ENCODE measurements around the gene ICE1.

ICE1 gene, protein sequence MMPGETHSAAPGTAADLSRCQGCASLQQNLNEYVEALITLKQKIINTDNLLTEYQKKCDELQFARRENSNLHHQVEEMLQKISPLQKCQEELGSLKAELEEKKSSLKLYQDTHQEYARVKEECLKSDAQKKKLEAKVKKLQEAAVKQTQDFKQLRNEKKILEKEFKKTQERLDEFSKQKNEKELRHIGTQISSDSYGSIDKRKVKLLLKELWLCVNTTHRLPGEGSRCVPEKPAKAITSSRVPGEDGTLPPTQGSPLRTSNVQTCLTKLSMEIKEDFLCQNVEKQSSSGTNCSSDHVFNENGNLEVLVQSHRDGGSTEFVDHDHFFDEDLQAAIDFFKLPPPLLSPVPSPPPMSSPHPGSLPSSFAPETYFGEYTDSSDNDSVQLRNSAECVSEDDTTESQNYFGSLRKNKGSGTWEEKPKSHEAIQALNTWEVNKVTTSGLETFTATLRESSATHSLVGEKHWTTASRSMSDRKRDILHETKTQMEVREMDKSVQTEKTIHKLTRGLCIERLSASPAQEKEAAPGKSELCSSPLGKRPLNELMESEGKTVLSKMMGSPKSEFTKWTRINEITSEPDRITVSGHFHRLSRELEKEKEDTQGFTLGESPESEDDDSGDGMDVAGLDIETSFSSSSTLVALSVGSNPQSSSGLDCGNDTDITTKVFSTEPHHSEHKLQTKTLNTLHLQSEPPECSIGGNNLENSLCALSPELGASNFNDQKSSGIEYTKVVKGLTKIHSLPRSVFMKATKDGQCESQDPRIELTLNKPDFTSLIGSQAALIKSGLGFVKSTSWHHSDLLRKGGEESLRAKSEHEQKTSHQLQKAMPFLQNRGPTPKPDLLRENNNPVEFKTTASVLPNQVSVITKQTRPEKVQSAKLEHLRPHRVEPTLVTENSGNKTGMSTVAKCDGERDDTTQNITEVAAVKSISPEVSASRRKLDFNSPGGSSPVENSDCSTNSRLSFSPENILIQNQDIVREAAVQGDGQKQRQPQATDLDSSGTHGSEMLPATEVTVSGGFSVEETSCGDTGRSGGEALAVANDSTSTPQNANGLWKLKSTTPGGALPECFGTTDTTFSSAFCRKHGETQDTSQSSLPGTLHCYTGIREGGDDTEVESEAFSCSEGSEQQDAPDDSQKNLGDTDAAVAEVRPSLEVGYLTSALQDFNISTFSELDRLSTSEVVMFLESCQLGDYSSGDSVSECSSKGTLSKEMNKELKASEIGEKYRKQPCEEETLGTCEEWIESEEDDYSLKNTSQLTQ (N-terminal part only)

DNA sequence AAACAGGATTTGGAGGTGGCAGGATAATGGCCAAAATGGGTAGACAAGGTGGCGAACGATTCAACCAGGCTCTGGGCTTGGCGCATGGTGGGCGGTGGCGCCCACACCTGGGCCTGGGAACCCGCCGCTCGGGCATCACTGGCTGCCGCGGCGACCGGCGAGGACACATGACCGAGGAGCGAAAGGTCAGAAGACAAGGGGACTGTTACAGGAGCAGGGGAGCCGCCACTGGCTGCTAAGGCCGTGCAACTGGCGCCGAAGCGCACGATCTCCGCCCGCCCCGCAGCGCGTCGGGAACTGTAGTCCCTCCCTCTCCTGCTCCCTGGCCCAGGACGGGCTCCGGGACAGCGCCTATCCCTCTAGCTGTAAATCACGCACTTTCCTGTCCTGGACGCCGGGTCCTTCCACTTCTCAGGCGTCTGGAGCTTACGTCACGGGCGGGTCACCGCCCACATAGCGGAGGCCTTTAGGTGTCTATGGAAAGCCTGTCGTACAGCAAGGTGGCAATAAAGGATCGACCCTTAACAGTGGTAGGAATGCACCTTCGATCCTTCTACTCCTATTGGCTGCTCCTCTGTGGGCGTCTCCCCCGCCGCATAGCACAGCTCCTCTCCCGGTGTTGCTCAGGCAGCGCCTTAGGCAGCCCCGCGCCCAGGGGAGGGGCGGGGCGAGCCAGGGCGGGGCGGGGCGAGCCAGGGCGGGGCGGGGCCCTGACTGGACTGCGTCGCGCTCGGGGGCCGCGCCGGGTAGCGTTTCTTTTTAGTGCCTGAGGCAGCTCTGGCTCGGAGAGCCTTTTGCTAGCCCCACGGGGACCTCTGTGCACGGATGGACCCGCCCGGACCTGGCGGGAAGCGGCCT lies at the start of gene ICE1:
TSS of gene ICE1 (plus strand) at position 717 of the 858 bp plus-strand sequence. CDS start 239 bp downstream, outside the sequence.
- peak; percentile 92 for DNase-seq (ENCODE audit: low spot score)
- TF ChIP-seq, protein P1, sequence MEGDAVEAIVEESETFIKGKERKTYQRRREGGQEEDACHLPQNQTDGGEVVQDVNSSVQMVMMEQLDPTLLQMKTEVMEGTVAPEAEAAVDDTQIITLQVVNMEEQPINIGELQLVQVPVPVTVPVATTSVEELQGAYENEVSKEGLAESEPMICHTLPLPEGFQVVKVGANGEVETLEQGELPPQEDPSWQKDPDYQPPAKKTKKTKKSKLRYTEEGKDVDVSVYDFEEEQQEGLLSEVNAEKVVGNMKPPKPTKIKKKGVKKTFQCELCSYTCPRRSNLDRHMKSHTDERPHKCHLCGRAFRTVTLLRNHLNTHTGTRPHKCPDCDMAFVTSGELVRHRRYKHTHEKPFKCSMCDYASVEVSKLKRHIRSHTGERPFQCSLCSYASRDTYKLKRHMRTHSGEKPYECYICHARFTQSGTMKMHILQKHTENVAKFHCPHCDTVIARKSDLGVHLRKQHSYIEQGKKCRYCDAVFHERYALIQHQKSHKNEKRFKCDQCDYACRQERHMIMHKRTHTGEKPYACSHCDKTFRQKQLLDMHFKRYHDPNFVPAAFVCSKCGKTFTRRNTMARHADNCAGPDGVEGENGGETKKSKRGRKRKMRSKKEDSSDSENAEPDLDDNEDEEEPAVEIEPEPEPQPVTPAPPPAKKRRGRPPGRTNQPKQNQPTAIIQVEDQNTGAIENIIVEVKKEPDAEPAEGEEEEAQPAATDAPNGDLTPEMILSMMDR (IDR thresholded peaks at IDR 0.05; ENCODE audit: borderline replicate concordance, control extremely low read depth, extremely low read depth, insufficient read depth, missing control alignments): no peak
- in situ Hi-C loops (cut with MboI; ENCODE audit: low sequenced_read_pairs, unreplicated experiment): loop anchor here (25.0 kb wide), 1 partner anchor 535 kb away; no protein-coding TSS in a partner anchor

DNA sequence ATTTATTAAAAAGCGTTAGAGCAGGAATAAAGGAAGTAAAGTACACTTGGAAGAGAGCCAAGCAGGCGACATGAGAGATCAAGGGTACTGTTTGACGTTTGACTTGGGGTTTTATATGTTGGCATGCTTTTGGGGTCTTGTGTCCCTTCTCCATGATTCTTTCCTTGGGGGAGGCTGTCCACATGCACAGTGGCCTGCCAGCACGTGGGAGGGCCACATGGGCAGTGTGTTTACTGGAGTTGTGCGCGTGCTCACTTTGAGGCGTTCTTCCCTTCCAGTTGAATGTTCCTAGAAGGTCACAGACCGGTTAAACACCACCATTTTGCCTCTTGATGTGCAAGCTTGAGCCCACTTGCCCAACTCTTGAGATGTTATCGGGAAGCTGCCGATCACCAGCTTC lies 49.5 kb upstream of the ICE1 start:
- in situ Hi-C loops (cut with MboI; ENCODE audit: low sequenced_read_pairs, unreplicated experiment): no loop called here
- DNase-seq (ENCODE audit: low spot score): no peak
- TF ChIP-seq, protein P1 (IDR thresholded peaks at IDR 0.05; ENCODE audit: borderline replicate concordance, control extremely low read depth, extremely low read depth, insufficient read depth, missing control alignments): no peak

DNA sequence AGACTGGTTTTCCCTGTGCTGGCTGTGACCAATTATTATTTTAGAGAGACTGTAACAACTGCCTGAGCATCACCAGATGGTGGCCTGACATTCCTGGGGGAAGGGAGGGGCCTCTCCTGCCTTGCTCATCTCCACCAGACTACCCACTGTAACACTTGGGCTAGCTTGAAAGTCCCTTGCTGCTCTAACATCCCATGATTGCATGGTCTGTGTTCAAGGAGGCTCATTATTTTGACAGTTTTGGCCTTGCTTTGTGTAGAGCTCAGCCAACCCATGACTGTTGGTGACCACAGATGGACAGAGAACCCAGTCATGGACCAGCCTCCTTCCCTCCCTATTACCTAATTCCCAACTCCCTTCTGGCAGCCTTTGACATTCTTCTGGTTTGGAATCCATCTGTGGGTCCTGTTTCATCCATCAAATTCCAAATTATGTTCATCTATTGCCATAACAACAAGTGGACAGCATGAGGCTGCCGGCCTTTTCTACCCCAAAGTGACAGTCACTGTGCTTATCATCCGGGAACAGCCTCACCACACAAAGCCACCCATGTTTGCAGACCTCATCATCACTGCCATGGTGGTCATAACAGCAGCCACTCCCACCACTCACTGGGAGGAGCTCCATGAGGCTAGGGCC lies 49.0 kb upstream of the ICE1 start:
- no peak for DNase-seq (ENCODE audit: low spot score)
- TF ChIP-seq, protein P1 (IDR thresholded peaks at IDR 0.05; ENCODE audit: borderline replicate concordance, control extremely low read depth, extremely low read depth, insufficient read depth, missing control alignments): no peak
- in situ Hi-C loops (cut with MboI; ENCODE audit: low sequenced_read_pairs, unreplicated experiment): no loop called here

DNA sequence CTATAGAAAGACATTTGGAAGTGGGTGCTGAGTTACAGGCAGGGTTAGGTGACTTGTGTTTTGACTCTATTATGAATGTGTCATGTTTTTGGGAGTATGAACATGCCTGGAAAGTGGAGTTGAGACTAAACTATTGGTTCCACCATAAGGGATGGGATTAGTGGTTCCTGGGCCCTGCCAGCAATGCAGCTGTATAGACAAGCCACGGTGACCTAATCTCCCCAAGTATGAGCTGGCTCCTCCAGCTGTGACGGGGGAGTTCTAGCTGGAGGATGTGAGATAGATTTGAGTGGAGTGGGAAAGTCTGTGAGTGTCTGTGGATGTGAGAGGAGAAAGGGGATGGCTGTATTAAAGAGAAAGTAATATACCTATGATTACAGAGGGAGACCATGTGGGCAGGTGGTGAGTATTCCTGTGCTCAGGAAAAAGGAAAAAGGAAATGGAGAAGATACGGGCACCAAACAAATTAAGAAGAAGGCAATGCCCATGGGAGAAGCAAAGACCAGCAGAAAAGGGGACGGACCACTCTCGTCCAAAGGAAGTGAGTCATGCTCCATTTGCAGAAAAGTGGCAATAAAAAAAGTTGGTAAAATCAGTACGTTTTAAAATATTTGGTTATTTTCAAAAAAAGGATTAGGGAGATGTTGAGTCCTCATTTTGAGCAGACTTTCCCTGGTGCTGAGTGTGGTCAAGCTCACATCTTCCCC lies 48.3 kb upstream of the ICE1 start:
- no peak for DNase-seq (ENCODE audit: low spot score)
- TF ChIP-seq, protein P1 (IDR thresholded peaks at IDR 0.05; ENCODE audit: borderline replicate concordance, control extremely low read depth, extremely low read depth, insufficient read depth, missing control alignments): no peak
- in situ Hi-C loops (cut with MboI; ENCODE audit: low sequenced_read_pairs, unreplicated experiment): no loop called here

DNA sequence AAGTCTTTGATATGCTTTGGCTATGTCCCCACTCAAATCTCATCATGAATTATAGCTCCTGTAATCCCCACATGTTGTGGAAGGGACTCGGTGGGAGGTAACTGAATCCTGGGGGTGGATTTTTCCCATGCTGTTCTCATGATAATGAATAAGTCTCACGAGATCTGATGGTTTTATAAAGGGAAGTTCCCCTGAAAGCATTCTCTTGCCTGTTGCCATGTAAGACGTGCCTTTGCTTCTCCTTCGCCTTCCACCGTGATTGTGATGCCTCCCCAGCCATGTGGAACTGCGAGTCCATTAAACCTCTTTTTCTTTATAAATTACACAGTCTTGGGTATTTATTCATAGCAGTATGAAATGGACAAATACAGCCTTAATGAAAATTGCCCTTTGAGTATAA lies 44.7 kb upstream of the ICE1 start:
- in situ Hi-C loops (cut with MboI; ENCODE audit: low sequenced_read_pairs, unreplicated experiment): no loop called here
- no peak for DNase-seq (ENCODE audit: low spot score)
- TF ChIP-seq, protein P1 (IDR thresholded peaks at IDR 0.05; ENCODE audit: borderline replicate concordance, control extremely low read depth, extremely low read depth, insufficient read depth, missing control alignments): no peak
